Measurements from ENCODE around the gene KRT36. TPM values are rescaled to one million over a fixed set of nuclear protein-coding genes. Genes with fewer than 3 reads are reported as not detected.

Gene KRT36
- not detected for total RNA-seq

DNA sequence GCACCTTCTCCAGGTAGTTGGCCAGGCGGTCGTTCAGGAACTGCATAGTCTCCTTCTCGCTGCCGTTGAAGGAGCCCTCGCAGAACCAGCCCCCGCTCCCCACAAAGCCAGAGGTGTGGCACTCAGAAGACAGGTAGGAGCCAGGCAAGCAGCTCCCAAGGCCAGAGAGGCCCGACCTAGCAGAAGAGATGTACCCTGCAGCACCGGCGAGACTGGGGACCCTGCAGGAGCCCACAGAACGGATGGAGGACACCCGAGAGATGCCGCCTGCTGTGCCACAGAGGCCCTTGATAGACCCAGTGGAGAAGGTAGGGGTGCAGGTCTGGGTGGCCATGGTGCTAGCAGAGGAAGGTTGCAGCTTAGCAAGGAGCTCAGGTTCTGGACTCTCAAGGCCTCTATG is at the start of gene KRT36:
Gene KRT36 (minus strand): TSS at position 380 of the 400 bp plus-strand sequence. CDS start 46 bp downstream, at position 334.
- Histone ChIP-seq H3K9me3 (no peaks in the 10 kb centered on the region), H3K27me3 (no peaks in the 10 kb centered on the region), H3K4me3 (no peak within 1 kb of the TSS), H3K36me3 (no peaks in the 10 kb centered on the region), H3K4me1 (no peaks in the 10 kb centered on the region), H3K27ac (no peak within 1 kb of the TSS)
- no peak for DNase-seq
- no peak for TF ChIP-seq POLR2A (IDR thresholded peaks at IDR 0.05)
- TF ChIP-seq, protein P1, sequence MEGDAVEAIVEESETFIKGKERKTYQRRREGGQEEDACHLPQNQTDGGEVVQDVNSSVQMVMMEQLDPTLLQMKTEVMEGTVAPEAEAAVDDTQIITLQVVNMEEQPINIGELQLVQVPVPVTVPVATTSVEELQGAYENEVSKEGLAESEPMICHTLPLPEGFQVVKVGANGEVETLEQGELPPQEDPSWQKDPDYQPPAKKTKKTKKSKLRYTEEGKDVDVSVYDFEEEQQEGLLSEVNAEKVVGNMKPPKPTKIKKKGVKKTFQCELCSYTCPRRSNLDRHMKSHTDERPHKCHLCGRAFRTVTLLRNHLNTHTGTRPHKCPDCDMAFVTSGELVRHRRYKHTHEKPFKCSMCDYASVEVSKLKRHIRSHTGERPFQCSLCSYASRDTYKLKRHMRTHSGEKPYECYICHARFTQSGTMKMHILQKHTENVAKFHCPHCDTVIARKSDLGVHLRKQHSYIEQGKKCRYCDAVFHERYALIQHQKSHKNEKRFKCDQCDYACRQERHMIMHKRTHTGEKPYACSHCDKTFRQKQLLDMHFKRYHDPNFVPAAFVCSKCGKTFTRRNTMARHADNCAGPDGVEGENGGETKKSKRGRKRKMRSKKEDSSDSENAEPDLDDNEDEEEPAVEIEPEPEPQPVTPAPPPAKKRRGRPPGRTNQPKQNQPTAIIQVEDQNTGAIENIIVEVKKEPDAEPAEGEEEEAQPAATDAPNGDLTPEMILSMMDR (IDR thresholded peaks at IDR 0.05) = no peak
- intact Hi-C loops (cut with DNase I; ENCODE audit: low total_unique reads) = no loop called here

DNA sequence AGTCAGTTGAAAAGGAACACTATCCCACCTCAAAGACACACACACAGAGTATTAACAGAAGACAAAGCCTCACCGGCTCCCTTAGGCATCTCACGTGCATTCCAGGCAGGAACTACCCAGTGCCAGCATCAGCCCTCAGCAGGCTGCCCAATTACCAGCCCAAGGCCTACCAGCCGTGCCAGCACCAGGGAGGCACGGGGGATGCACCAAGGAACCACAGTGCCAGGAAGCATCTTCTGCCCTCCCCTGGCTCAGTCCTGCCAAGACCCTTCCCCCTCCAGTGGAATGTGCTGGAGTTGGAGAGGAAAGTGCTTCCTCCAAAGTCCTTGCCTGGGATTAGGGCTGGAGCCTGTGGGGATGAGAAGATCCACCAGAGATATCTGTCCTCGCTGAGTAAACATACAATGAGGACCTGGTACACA is 49.4 kb upstream of the KRT36 start:
- no peaks in the 10 kb centered on the region for H3K36me3 ChIP-seq
- H3K27me3 ChIP-seq = no peaks in the 10 kb centered on the region
- TF ChIP-seq, protein P1 (IDR thresholded peaks at IDR 0.05) = no peak
- TF ChIP-seq POLR2A (IDR thresholded peaks at IDR 0.05) = no peak
- no peaks in the 10 kb centered on the region for H3K9me3 ChIP-seq
- DNase-seq = no peak
- no peaks in the 10 kb centered on the region for H3K4me1 ChIP-seq
- intact Hi-C loops (cut with DNase I; ENCODE audit: low total_unique reads) = no loop called here
- H3K4me3 ChIP-seq = no peak overlapping the region
- H3K27ac ChIP-seq = no peak overlapping the region

DNA sequence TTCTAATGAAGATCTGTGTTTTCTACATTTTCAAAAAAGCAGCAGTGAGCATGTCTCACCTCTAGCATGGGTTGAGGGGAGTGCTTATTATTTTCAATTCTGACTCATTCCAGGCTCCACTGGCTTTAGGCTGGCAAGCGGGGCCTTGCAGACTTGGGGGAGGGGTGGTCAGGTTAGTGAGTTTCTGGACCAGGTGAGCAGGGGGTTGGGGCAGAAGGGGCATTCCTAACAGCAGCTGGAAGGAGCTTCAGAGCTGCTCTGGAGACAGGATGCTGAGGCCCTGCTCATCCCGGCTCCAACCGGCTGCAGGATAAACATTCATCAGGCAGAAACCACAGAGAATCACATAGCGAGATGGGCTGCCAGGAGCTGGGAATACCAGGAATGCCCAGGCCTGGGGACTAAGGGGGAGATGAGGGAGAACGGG is 48.9 kb upstream of the KRT36 start:
- TF ChIP-seq POLR2A (IDR thresholded peaks at IDR 0.05) = no peak
- TF ChIP-seq, protein P1 (IDR thresholded peaks at IDR 0.05) = no peak
- no peak for DNase-seq
- Histone ChIP-seq H3K4me1 (no peaks in the 10 kb centered on the region), H3K9me3 (no peaks in the 10 kb centered on the region), H3K4me3 (no peak overlapping the region), H3K36me3 (no peaks in the 10 kb centered on the region), H3K27me3 (no peaks in the 10 kb centered on the region), H3K27ac (no peak overlapping the region)
- intact Hi-C loops (cut with DNase I; ENCODE audit: low total_unique reads) = no loop called here

DNA sequence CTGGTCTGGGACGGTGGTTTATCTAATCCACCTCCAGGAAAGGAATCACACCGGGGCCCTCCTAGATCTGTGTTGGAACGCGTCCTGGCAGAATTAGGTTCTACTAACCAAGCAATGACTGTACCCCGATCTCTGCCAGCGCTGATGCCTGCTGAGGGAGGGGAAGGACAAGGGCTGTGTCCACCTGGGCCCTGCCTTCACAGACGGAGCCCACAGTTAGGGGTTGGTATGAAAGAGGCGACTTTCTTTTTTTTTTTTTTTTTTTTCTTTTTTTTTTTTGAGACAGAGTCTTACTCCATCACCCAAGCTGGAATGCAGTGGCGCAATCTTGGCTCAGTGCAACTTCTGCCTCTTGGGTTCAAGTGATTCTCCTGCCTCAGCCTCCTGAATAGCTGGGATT is 48.3 kb upstream of the KRT36 start:
- Histone ChIP-seq H3K4me3 (no peak overlapping the region), H3K9me3 (no peaks in the 10 kb centered on the region), H3K27ac (no peak overlapping the region), H3K27me3 (no peaks in the 10 kb centered on the region), H3K4me1 (no peaks in the 10 kb centered on the region), H3K36me3 (no peaks in the 10 kb centered on the region)
- TF ChIP-seq, protein P1 (IDR thresholded peaks at IDR 0.05) = no peak
- intact Hi-C loops (cut with DNase I; ENCODE audit: low total_unique reads) = no loop called here
- no peak for DNase-seq

DNA sequence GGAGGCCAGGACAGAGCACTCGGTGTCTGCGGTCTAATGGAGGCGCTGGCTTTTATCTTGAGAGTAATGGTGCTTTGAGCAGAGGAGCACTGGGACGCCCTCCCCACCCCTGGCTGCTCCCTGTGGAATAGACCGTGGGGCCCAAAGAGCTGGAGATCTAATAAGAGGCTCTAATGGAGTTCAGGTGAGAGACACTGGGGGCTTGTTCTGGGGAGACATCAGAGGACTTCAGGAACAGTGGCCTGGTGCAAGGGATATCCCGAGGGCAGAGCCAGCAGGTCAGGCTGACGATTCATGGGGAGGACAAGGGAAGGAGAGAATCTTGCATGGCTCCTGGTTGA is 47.9 kb upstream of the KRT36 start:
- no peak overlapping the region for H3K27ac ChIP-seq
- no peak for TF ChIP-seq POLR2A (IDR thresholded peaks at IDR 0.05)
- TF ChIP-seq, protein P1 (IDR thresholded peaks at IDR 0.05) = no peak
- no peak for DNase-seq
- H3K4me3 ChIP-seq = no peak overlapping the region
- H3K27me3 ChIP-seq = no peaks in the 10 kb centered on the region
- no peaks in the 10 kb centered on the region for H3K4me1 ChIP-seq
- intact Hi-C loops (cut with DNase I; ENCODE audit: low total_unique reads) = no loop called here
- no peaks in the 10 kb centered on the region for H3K36me3 ChIP-seq
- H3K9me3 ChIP-seq = no peaks in the 10 kb centered on the region

Measured in uterus (tissue), 4 donors.